Naive thymus-derived CD4-positive, alpha-beta T cell (primary cell): ENCODE data around the gene PAEP. TPM values are rescaled to one million over a fixed set of nuclear protein-coding genes. Genes with fewer than 3 reads are reported as not detected.

Experiments
- ATAC-seq: fragments of 150-1000 bp; cut with Tn5 transposase; 2 replicates; pipeline ENCODE4 v1.10.0; 2021; ENCODE audit warnings: mild to moderate bottlenecking, moderate library complexity
- CTCF ChIA-PET: fragments of 350-600 bp; sonication (Branson Sonifier 250); formaldehyde crosslinking; loops from one replicate; lab custom pipeline; 2021; ENCODE audit warnings: antibody characterized with exemption; lab: Charles Lee
- POLR2A ChIA-PET: fragments of 350-600 bp; sonication (Branson Sonifier 250); formaldehyde crosslinking; loops from one replicate; lab custom pipeline; 2021; ENCODE audit warnings: antibody characterized with exemption, inconsistent platforms; lab: Charles Lee
- DNase-seq, 9 donors: peaks; one replicate each; pipeline versions ENCODE4 v3.0.0 to v3.0.0-alpha.2; 2020 to 2022; ENCODE audit warnings: mixed read lengths in 1 of 9
- H3K27ac ChIP-seq: one replicate; pipeline ENCODE4 v1.7.0; 2013; ENCODE audit warnings: mild to moderate bottlenecking, low read depth, low read length, moderate library complexity
- H3K27me3 ChIP-seq, 2 donors: one replicate each; pipeline ENCODE4 v1.7.0; 2013; ENCODE audit warnings: low read length in 2 of 2, mild to moderate bottlenecking in 2 of 2, moderate library complexity in 2 of 2; ENCODE audit not compliant: control insufficient read depth in 2 of 2, insufficient read depth in 2 of 2
- H3K36me3 ChIP-seq, 3 experiments: 1 replicate in 2 of 3; 2 replicates in 1 of 3; pipeline ENCODE4 v1.7.0; 2013; ENCODE audit warnings: low read length in 3 of 3, mild to moderate bottlenecking in 3 of 3, moderate library complexity in 1 of 3; ENCODE audit not compliant: insufficient read depth in 3 of 3, control insufficient read depth in 2 of 3
- H3K4me1 ChIP-seq, 2 donors: one replicate each; pipeline ENCODE4 v1.7.0; 2013; ENCODE audit warnings: low read length in 2 of 2, mild to moderate bottlenecking in 2 of 2, moderate library complexity in 1 of 2; ENCODE audit not compliant: control insufficient read depth in 2 of 2, insufficient read depth in 2 of 2
- H3K4me3 ChIP-seq: 2 replicates; pipeline ENCODE4 v1.7.0; 2013; ENCODE audit warnings: mild to moderate bottlenecking, low read length
- H3K9me3 ChIP-seq, 3 experiments: 1 replicate in 2 of 3; 2 replicates in 1 of 3; pipeline ENCODE4 v1.7.0; 2013; ENCODE audit warnings: low read length in 3 of 3; ENCODE audit not compliant: control insufficient read depth in 2 of 3
- H3K27ac Mint-ChIP-seq, 9 donors: one replicate each; pipeline ENCODE4 v1.8.0; 2020 to 2022; ENCODE audit warnings: mixed read lengths in 9 of 9, mild to moderate bottlenecking in 8 of 9, moderate library complexity in 5 of 9, inconsistent platforms in 2 of 9
- H3K27me3 Mint-ChIP-seq, 5 donors: one replicate each; pipeline ENCODE4 v1.8.0; 2021 to 2022; ENCODE audit warnings: mixed read lengths in 5 of 5, mild to moderate bottlenecking in 1 of 5
- H3K36me3 Mint-ChIP-seq, 5 donors: one replicate each; pipeline ENCODE4 v1.8.0; 2020 to 2022; ENCODE audit warnings: mixed read lengths in 5 of 5, mild to moderate bottlenecking in 3 of 5, inconsistent platforms in 1 of 5
- H3K4me1 Mint-ChIP-seq, 7 donors: one replicate each; pipeline ENCODE4 v1.8.0; 2020 to 2022; ENCODE audit warnings: mixed read lengths in 7 of 7, mild to moderate bottlenecking in 3 of 7, inconsistent platforms in 1 of 7
- H3K4me3 Mint-ChIP-seq, 10 donors: one replicate each; pipeline ENCODE4 v1.8.0; 2020 to 2022; ENCODE audit warnings: mild to moderate bottlenecking in 10 of 10, mixed read lengths in 10 of 10, moderate library complexity in 6 of 10, inconsistent platforms in 2 of 10
- H3K9me3 Mint-ChIP-seq, 11 donors: one replicate each; pipeline ENCODE4 v1.8.0; 2020 to 2022; ENCODE audit warnings: mixed read lengths in 11 of 11, mild to moderate bottlenecking in 4 of 11, inconsistent platforms in 1 of 11, moderate library complexity in 1 of 11
- intact Hi-C, 2 donors: fragments of 100-400 bp; cut with micrococcal nuclease; formaldehyde crosslinking; loops; one replicate each; pipeline ENCODE4 v1.15.1; 2023
- polyA plus RNA-seq, 2 donors: library from polyadenylated mRNA; unstranded; fragments of 300-500 nt; fragmentation: Illumina TruSeq; gene quantifications; one replicate each; pipeline ENCODE4 v1.2.3, GENCODE V29; 2021
- total RNA-seq, 6 experiments: library from RNA in 5 of 6; stranded (reverse) in 5 of 6; gene quantifications; 1 replicate in 5 of 6; 2 replicates in 1 of 6; pipeline ENCODE4 v1.2.3 and lab custom pipeline; 2021 to 2026

Gene PAEP
- total and polyA plus RNA-seq, 7 experiments from 2014 or later: not detected

DNA sequence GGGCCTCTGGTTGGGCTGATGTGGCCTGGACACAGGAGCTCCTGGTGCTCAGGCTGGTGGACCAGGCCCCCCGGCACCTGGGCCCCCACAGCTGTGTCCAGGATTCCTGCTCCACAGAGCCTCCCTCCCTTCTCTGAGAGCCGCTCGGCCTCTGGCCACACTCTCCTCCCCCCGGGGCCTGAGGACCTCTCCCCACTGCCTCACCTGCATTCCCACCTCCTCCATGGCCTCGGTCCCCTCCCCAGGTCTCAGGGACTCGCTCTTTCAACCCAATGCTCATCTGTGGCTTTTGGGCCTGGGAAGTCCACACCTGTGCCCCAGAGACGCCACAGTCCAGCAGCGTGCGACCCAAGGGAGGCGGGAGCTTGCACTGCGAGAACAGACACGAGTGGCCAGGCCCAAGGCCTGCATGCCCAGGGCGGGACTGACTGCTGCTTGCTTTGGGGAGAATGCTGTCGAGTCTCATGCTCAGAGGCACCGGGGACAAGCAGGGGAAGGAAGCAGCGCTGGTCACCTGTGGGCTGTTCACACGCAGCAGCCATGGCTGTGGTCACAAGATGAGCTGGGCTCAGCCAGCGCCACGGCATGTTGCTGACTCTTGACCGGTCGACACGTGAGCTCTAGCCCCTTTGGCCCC, 14.6 kb downstream of the PAEP start:
- CTCF ChIA-PET: no interaction called here
- H3K27ac ChIP-seq: no peak overlapping the region
- no peak overlapping the region for H3K4me3 Mint-ChIP-seq
- H3K4me1 Mint-ChIP-seq: no peaks in the 10 kb centered on the region
- no peaks in the 10 kb centered on the region for H3K9me3 ChIP-seq
- no peak overlapping the region for H3K4me3 ChIP-seq
- peaks cover 0 to 10% (median 0%) of the 10 kb centered on the region in 5 donors for H3K27me3 Mint-ChIP-seq
- H3K9me3 Mint-ChIP-seq: peaks cover 0 to 1% (median 0%) of the 10 kb centered on the region in 11 donors
- POLR2A ChIA-PET: no interaction called here
- intact Hi-C loops: no loop called here
- DNase-seq (no peak), ATAC-seq (no peak)
- H3K36me3 ChIP-seq: no peaks in the 10 kb centered on the region
- no peak overlapping the region for H3K27ac Mint-ChIP-seq
- H3K36me3 Mint-ChIP-seq: no peaks in the 10 kb centered on the region
- H3K27me3 ChIP-seq: no peaks in the 10 kb centered on the region
- H3K4me1 ChIP-seq: no peaks in the 10 kb centered on the region

DNA sequence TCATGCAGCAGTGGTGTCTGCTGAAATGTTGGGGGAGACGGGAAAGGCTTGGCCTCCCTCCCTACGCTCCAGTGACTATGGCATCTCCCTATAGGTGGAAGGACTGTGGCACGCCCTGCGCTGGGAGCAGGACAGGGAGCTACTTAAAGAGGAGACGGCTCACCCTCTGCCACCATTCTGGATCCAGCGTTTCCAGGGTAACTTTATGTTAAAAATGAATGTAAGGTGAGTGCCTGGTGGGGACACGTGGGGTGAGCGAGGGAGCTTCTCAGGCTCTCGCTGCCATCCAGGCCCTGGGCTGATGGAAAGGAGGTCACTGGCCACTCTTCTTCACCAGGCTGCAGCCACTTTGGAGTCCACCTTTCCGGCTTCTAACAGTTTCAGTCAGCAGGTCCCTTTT, 15.7 kb downstream of the PAEP start:
- Mint-ChIP-seq H3K36me3 (no peaks in the 10 kb centered on the region), H3K4me3 (no peak overlapping the region), H3K27ac (no peak overlapping the region), H3K4me1 (no peaks in the 10 kb centered on the region), H3K27me3 (peaks cover 0 to 20% (median 4%) of the 10 kb centered on the region in 5 donors), H3K9me3 (peaks cover 0 to 1% (median 0%) of the 10 kb centered on the region in 11 donors)
- ChIA-PET POLR2A (no interaction called here), CTCF (no interaction called here)
- Histone ChIP-seq H3K36me3 (no peaks in the 10 kb centered on the region), H3K9me3 (no peaks in the 10 kb centered on the region), H3K27ac (no peak overlapping the region), H3K27me3 (no peaks in the 10 kb centered on the region), H3K4me1 (no peaks in the 10 kb centered on the region), H3K4me3 (no peak overlapping the region)
- intact Hi-C loops: no loop called here
- ATAC-seq: no peak
- DNase-seq: no peak

DNA sequence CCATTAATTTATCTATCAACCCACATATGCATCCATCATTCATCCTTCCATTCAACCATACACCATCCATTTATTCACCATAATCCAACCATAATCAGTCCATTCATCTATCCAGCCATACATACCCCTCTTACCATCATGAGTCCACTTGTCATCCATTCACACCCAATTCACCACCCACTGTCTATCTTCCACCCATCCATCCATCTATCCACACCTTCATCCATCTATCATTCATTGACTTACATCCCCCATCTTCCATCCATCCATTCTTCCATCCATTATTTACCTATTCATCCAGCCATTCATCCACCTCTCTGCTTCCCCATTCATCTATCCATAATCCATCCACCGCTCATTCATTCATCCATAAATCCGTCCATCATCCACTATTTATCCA, 17.8 kb downstream of the PAEP start:
- Histone ChIP-seq H3K27ac (no peak overlapping the region), H3K4me1 (no peaks in the 10 kb centered on the region), H3K9me3 (no peaks in the 10 kb centered on the region), H3K36me3 (no peaks in the 10 kb centered on the region), H3K4me3 (no peak overlapping the region), H3K27me3 (no peaks in the 10 kb centered on the region)
- ChIA-PET POLR2A (no interaction called here), CTCF (no interaction called here)
- peaks cover 0 to 1% (median 0%) of the 10 kb centered on the region in 11 donors for H3K9me3 Mint-ChIP-seq
- H3K27ac Mint-ChIP-seq: no peak overlapping the region
- no peak overlapping the region for H3K4me3 Mint-ChIP-seq
- DNase-seq (no peak), ATAC-seq (no peak)
- no peaks in the 10 kb centered on the region for H3K36me3 Mint-ChIP-seq
- H3K27me3 Mint-ChIP-seq: peaks cover 0 to 33% (median 6%) of the 10 kb centered on the region in 5 donors
- H3K4me1 Mint-ChIP-seq: no peaks in the 10 kb centered on the region
- intact Hi-C loops: no loop called here

DNA sequence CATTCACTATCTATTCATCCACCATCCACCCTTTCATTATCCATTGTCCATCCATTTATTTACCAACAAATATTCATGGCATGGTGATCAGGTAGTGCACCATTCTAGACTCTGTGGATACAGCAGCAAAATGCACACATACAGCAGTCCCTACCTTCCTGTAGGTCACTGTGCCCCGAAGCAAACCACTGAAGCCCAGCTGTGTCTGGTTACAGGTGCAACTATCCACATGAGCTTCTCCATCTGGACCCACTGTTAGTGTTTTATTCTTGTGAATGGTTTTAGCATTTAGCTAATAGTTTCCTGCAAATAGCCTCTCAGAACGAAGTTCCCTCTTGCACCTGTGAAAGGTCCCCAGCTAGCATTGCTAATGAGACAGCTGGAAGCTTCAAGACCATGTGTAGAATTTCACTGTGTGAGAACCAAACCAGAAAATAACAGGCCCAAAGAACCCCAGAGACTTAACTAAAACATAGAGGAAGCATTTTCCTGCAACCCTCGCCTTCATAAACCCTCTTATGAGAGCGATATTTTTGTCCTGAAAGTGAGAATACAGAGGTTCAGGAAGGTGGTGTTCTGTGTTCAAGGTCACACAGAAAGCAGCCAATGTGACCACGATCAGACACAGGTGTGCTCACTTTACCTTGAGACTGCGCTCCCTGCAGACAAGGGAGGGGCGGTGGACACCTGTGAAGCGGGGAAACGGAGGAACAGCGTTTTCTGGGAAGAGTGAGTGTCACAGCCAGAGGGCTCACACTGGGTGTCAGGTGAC, 18.5 kb downstream of the PAEP start:
- H3K9me3 ChIP-seq: no peaks in the 10 kb centered on the region
- Mint-ChIP-seq H3K27me3 (peaks cover 0 to 36% (median 6%) of the 10 kb centered on the region in 5 donors), H3K4me3 (no peak overlapping the region), H3K9me3 (peaks cover 0 to 1% (median 0%) of the 10 kb centered on the region in 11 donors), H3K4me1 (no peaks in the 10 kb centered on the region), H3K27ac (no peak overlapping the region), H3K36me3 (no peaks in the 10 kb centered on the region)
- POLR2A ChIA-PET: no interaction called here
- H3K27ac ChIP-seq: no peak overlapping the region
- ATAC-seq: no peak
- no peaks in the 10 kb centered on the region for H3K27me3 ChIP-seq
- H3K4me1 ChIP-seq: no peaks in the 10 kb centered on the region
- H3K4me3 ChIP-seq: no peak overlapping the region
- no peak for DNase-seq
- intact Hi-C loops: no loop called here
- CTCF ChIA-PET: no interaction called here
- H3K36me3 ChIP-seq: no peaks in the 10 kb centered on the region

DNA sequence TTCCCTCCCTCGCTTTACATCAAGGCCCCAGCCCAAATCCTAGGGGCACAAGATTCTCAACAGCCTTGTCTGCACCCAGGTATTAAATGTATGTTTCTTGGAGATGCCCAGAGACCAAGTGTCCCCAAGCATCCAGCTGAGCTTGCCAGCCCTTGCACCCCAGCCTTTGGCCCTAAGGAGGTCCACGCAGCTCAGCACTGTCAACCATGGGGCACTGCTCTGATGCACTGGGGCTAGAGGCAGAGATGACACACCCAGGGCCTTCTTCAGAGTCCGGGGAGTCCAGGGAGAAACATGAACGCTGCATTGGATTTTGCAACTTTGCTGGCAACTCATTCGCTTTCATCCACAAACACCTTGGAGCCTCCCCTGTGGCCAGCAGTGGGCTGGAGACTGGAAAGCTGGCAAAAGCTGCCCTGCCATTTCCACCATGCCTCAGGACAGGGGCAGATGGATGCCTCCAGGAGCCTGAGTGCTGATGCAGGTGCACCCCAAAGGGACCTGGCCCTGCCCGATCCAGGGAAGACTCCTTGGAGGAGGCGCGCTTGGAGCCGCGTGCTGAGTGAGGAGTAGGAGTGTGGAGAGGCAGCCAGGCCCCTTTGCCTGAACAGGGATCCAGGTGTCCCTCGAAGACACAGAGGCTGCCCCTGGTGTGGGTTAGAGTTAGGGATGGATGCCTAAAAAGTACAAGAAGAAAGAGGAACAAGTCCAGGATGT, 19.3 kb downstream of the PAEP start:
- no peaks in the 10 kb centered on the region for H3K27me3 ChIP-seq
- no peak overlapping the region for H3K27ac ChIP-seq
- H3K9me3 Mint-ChIP-seq: peaks cover 0 to 1% (median 0%) of the 10 kb centered on the region in 11 donors
- ChIA-PET POLR2A (no interaction called here), CTCF (no interaction called here)
- H3K36me3 Mint-ChIP-seq: no peaks in the 10 kb centered on the region
- DNase-seq (no peak), ATAC-seq (no peak)
- H3K4me3 ChIP-seq: no peak overlapping the region
- H3K36me3 ChIP-seq: no peaks in the 10 kb centered on the region
- no peaks in the 10 kb centered on the region for H3K9me3 ChIP-seq
- no peak overlapping the region for H3K4me3 Mint-ChIP-seq
- H3K27ac Mint-ChIP-seq: no peak overlapping the region
- H3K4me1 ChIP-seq: no peaks in the 10 kb centered on the region
- intact Hi-C loops: no loop called here
- no peaks in the 10 kb centered on the region for H3K4me1 Mint-ChIP-seq
- peaks cover 0 to 37% (median 6%) of the 10 kb centered on the region in 5 donors for H3K27me3 Mint-ChIP-seq

DNA sequence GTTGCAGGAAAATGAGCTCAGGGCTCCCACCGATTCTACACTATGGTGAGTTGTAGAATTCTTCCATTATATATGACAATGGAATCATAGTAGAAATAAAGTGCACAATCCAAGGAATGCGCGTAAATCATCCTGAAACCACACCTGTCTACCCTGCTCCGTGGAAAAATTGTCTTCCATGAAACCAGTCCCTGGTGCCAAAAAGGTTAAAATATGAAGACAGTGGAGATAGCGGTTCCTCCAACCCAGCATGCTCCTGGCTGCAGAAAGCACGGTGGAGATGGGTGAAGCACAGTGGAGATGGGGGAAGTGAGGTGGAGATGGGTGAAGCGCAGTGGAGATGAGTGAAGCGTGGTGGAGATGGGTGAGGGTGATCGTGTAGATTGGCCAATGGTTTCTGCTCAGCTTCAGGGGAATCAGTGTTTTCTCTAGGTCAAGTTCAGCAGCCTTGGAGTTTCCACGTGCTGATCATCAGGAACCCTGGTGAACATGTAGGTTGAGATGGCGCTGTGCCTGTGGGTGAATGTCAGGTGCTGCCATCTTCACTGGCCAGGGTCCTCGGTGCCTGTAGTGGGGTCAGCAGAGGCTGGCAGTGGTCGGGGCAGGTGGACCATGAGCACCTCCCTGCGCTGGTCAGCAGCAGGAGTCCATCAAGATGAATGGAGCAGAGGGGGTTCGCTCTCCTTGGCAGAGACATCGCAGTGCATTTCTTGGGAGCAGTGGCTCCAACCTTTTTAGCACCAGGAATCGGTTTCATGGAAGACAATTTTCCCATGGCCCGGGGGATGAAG, 20.3 kb downstream of the PAEP start:
- CTCF ChIA-PET: no interaction called here
- POLR2A ChIA-PET: no interaction called here

More for the DNA sequence above, 20.3 kb downstream of the PAEP start:
- Mint-ChIP-seq H3K4me1 (no peaks in the 10 kb centered on the region), H3K4me3 (no peak overlapping the region), H3K36me3 (no peaks in the 10 kb centered on the region), H3K9me3 (no peaks in the 10 kb centered on the region), H3K27ac (no peak overlapping the region), H3K27me3 (peaks cover 0 to 37% (median 6%) of the 10 kb centered on the region in 5 donors)
- intact Hi-C loops: no loop called here
- Histone ChIP-seq H3K4me1 (no peaks in the 10 kb centered on the region), H3K4me3 (no peak overlapping the region), H3K27me3 (no peaks in the 10 kb centered on the region), H3K9me3 (no peaks in the 10 kb centered on the region), H3K36me3 (no peaks in the 10 kb centered on the region), H3K27ac (no peak overlapping the region)
- DNase-seq (no peak), ATAC-seq (no peak)
